ENCODE measurements around the gene FYCO1. TPM values are rescaled to one million over a fixed set of nuclear protein-coding genes. Genes with fewer than 3 reads are reported as not detected.
"Not testable (repeated sequence)": the region's sequence is repeated elsewhere in the genome, so short reads cannot be mapped to it uniquely, and the experiment has no call there.

The FYCO1 gene
- total RNA-seq, 1 experiment from 2014 or later, result 11.3 TPM

DNA sequence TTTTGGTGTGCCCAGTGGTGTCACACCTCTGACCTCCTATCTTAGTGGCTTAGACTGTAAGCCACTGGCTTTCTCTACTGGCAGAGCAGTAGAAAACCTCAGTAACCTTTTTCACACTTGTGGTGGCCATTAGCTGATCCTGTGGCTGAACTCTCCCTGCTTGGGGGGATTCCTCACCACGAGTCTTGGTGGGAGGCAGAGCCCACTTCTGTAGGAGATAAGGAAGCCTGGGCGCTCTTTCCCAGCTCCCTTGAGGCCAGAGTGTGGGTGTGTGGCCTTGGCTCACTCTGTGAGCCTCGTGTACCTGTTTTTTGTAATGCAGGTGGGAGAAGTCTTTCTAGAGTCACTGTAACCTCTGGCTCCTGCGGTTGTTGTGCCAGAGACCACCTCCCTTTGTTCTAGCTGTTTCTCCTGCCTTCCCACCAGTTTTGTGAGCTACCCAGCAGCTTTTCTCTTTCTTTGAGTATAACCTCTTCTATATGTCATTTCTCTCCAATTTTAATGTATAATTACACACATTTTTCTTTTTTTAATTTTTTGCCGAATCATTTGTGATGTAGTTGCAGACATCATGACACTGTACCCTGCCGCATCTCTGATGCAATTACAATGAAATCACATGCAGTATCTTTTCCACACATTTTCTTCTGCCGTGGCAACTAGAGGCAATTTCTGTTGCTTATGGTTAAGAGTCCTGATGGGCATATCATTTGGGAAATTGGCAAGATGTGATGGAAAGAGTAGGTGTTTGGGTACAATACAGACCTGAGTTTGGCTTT, 17.9 kb upstream of the FYCO1 start:
- no peak for DNase-seq (ENCODE audit: low spot score)
- in situ Hi-C loops (cut with HindIII; ENCODE audit: low sequenced_read_pairs), result no loop called here

DNA sequence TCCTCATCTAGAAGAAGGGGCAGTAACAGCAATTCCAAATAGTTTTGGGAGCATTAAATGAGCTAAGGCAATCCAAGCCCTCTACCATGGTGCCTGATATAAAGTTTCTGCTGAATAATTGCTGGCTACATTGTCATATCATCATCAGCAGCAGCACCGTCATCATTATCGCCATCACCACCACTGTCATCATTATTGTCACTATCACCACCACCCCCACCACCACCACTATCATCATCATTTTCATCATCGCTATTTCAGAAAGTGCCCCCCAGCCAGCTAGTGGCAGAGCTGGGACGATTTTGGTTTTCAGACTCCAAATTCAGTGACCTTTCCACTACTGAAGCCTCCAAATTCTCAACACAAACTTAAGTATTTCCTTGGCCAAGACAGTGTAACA, 16.6 kb upstream of the FYCO1 start:
- in situ Hi-C loops (cut with HindIII; ENCODE audit: low sequenced_read_pairs), result no loop called here
- no peak for DNase-seq (ENCODE audit: low spot score)

- no peak for DNase-seq (ENCODE audit: low spot score)
- in situ Hi-C loops (cut with HindIII; ENCODE audit: low sequenced_read_pairs), result no loop called here
Observed at GRCh38 chr3:46010519-46011113, 15.0 kb upstream of the FYCO1 start.

DNA sequence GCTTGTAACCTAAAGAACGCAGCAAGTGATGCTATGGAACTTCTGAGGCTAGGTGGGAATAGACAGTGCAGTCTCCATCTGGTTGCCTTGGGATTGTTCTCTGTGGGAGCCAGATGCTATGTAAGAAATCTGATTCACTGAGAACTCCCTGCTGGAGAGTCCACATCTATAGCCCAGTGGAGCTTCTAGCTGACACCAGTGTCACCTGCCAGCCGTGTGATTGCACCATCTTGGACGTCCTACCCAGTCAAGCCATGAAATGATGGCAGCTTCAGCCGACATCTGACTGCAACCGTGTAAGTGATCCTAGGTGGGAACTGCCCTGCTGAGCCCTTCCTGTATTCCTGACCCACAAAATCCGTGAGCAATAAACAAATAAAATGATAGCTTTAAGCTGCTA, 12.4 kb upstream of the FYCO1 start:
- in situ Hi-C loops (cut with HindIII; ENCODE audit: low sequenced_read_pairs), result no loop called here
- DNase-seq (ENCODE audit: low spot score), result no peak

GRCh38 chr3:46007280-46007679, 11.7 kb upstream of the FYCO1 start:
- DNase-seq (ENCODE audit: low spot score), result no peak
- in situ Hi-C loops (cut with HindIII; ENCODE audit: low sequenced_read_pairs), result no loop called here

- DNase-seq (ENCODE audit: low spot score), result no peak
- in situ Hi-C loops (cut with HindIII; ENCODE audit: low sequenced_read_pairs), result no loop called here
Observed at GRCh38 chr3:46006238-46007032, 10.8 kb upstream of the FYCO1 start.

GRCh38 chr3:46003706-46004105, 8.1 kb upstream of the FYCO1 start:
- DNase-seq (ENCODE audit: low spot score); in situ Hi-C loops (cut with HindIII; ENCODE audit: low sequenced_read_pairs): not testable (repeated sequence)

- no peak for DNase-seq (ENCODE audit: low spot score)
- in situ Hi-C loops (cut with HindIII; ENCODE audit: low sequenced_read_pairs), result no loop called here
Observed at GRCh38 chr3:46001178-46001577, 5.6 kb upstream of the FYCO1 start.

DNA sequence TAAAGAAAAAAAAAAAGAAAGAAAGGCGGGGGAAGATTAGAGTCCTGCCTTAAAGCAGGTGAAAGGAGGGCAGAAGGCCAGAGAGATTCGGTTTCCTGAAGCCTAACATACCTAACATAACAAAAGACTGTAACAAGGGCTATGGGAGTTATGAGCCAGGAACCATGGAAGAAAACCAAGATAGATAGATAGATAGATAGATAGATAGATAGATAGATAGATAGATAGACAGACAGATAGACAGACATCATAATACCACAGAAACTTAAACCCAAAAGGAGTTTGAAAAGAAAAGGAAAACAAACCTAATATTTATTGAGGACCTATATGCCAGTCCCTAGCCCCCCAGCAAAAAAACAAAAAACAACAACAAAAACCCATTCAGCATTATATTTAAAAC, 2.3 kb upstream of the FYCO1 start:
- no peak for DNase-seq (ENCODE audit: low spot score)
- in situ Hi-C loops (cut with HindIII; ENCODE audit: low sequenced_read_pairs), result no loop called here

DNA sequence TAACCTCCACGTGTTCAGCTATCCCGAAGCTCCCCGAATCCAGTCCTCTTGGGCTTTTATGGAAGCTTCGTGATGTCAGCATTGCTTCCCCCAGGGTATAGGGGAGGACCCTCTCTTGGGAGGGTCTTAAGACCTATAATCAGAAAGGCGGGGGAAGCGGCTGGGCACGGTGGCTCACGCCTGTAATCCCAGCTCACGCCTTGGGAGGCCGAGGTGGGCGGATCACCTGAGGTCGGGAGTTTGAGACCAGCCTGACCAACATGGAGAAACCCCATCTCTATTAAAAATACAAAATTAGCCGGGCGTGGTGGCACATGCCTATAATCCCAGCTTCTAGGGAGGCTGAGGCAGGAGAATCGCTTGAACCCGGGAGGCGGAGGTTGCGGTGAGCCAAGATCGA, 1.9 kb upstream of the FYCO1 start:
- in situ Hi-C loops (cut with HindIII; ENCODE audit: low sequenced_read_pairs); DNase-seq (ENCODE audit: low spot score): not testable (repeated sequence)

GRCh38 chr3:45994419-45995235, 997 bp downstream of the FYCO1 start:
- no peak for DNase-seq (ENCODE audit: low spot score)
- in situ Hi-C loops (cut with HindIII; ENCODE audit: low sequenced_read_pairs), result no loop called here

DNA sequence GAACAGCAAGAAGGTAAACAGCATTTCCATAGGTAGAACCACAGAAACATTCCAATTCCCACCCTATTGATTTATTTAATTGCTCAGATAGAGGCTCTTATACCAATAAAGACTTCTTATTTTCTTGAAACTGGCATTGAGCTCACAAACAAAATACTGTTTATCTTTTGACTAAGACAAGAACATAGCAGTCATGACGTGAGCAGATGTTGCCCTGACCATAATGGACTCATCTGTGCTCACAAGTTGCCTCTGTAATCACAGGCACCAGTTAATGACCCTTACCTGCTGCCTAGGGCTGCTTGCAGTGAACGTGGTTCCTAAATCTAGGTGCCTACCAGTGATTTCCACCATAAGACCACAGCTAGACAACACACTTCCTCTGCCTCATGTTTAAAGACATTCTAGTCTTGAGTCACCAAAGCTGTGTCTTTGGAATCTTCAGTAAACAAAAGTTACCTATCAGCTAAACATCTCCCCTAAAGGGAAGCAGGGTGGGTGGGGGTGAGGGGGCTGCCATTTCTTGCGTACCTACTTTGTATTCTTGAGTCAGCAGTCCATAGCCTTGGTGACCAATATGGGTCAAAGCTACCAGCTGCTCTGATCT, 2.1 kb downstream of the FYCO1 start:
- in situ Hi-C loops (cut with HindIII; ENCODE audit: low sequenced_read_pairs), result no loop called here
- DNase-seq (ENCODE audit: low spot score), result no peak

GRCh38 chr3:45992821-45993221, 2.8 kb downstream of the FYCO1 start:
- in situ Hi-C loops (cut with HindIII; ENCODE audit: low sequenced_read_pairs), result no loop called here
- DNase-seq (ENCODE audit: low spot score), result no peak

- DNase-seq (ENCODE audit: low spot score), result no peak
- in situ Hi-C loops (cut with HindIII; ENCODE audit: low sequenced_read_pairs), result no loop called here
Observed at GRCh38 chr3:45992133-45992729, 3.4 kb downstream of the FYCO1 start.

GRCh38 chr3:45991341-45991740, 4.3 kb downstream of the FYCO1 start:
- in situ Hi-C loops (cut with HindIII; ENCODE audit: low sequenced_read_pairs), result no loop called here

GRCh38 chr3:45990181-45990580, 5.4 kb downstream of the FYCO1 start:
- no peak for DNase-seq (ENCODE audit: low spot score)
- in situ Hi-C loops (cut with HindIII; ENCODE audit: low sequenced_read_pairs), result no loop called here

More at GRCh38 chr3:45991341-45991740, 4.3 kb downstream of the FYCO1 start:
- DNase-seq (ENCODE audit: low spot score), result no peak

DNA sequence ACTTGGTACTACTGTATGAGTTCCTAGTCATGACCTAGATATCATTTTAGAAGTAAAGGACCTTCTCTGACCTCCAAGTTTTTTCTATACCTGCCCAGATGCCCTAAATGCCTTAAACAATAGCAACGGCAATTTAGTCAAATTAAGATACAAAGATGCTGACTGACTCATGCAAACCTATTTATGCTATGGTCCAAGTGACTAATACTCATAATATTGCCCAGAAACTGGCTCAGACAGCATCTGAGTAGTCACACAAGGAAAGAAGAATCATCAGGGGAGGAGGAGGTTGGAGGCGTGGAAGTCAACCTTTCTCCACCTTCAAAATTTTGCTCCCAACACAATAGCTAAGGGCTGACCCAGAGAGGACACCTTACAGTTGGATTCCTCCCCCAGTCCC, 6.8 kb downstream of the FYCO1 start:
- in situ Hi-C loops (cut with HindIII; ENCODE audit: low sequenced_read_pairs), result no loop called here
- DNase-seq (ENCODE audit: low spot score), result no peak

DNA sequence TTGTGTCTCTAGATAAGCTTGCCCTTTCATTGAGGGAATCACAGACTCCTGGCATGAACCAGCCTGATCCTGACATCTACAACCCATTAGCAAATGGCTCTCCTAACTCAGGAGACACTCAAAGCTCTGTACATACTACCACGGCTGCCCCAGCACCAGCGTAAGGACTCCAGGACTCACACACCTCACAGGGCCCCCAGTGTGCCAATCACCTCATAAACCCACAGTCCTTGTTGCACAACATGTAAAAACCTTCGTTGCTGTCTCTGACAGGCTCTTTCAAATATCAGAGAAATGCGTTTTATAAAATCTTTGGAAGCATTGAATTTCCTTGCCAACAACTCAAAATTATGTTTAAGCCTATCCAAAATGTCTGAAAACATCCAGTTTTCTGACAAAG, 7.3 kb downstream of the FYCO1 start:
- in situ Hi-C loops (cut with HindIII; ENCODE audit: low sequenced_read_pairs), result no loop called here

More for the DNA sequence above, 7.3 kb downstream of the FYCO1 start:
- no peak for DNase-seq (ENCODE audit: low spot score)

Data from G401 (cell line).